SK-N-SH (cell line): ENCODE measurements around the gene PARP1.

ENCODE experiments used
- EZH2phosphoT487 ChIP-seq: fragments of 200-600 bp; sonication (generic); IDR thresholded peaks from 2 replicates; pipeline ENCODE4 v1.6.1; 2017; ENCODE audit warnings: low read depth, mixed run types, mild to moderate bottlenecking, antibody characterized with exemption, moderate library complexity, borderline replicate concordance
- FOXM1 ChIP-seq: IDR thresholded peaks from 2 replicates; pipeline ENCODE4 v1.4.0; 2012; ENCODE audit warnings: low read depth, mild to moderate bottlenecking
- MXI1 ChIP-seq: IDR thresholded peaks from 2 replicates; pipeline ENCODE4 v1.6.1; 2012; ENCODE audit warnings: mild to moderate bottlenecking, low read depth, low read length, improper control_type of control experiment
- POLR2AphosphoS5 ChIP-seq: IDR thresholded peaks from 2 replicates; pipeline ENCODE4 v1.6.1; 2012; ENCODE audit warnings: low read depth, low read length
- RAD21 ChIP-seq: IDR thresholded peaks from 2 replicates; pipeline ENCODE4 v1.6.1; 2012; ENCODE audit warnings: mild to moderate bottlenecking, low read length
- REST ChIP-seq: IDR thresholded peaks from 2 replicates; pipeline ENCODE4 v1.6.1; 2012; ENCODE audit warnings: mild to moderate bottlenecking, low read depth, low read length, moderate library complexity
- RFX5 ChIP-seq: IDR thresholded peaks from 2 replicates; pipeline ENCODE4 v1.6.1; 2012; ENCODE audit warnings: mild to moderate bottlenecking, improper control_type of control experiment, low read length
- RXRA ChIP-seq: IDR thresholded peaks from 2 replicates; pipeline ENCODE4 v1.4.0; 2012; ENCODE audit warnings: low read depth, mild to moderate bottlenecking, borderline replicate concordance
- SMC3 ChIP-seq: IDR thresholded peaks from 2 replicates; pipeline ENCODE4 v1.6.1; 2012; ENCODE audit warnings: low read depth, low read length, improper control_type of control experiment
- YY1 ChIP-seq: IDR thresholded peaks from 2 replicates; pipeline ENCODE4 v1.4.0; 2012; ENCODE audit warnings: low read depth, mild to moderate bottlenecking
- TF ChIP-seq, protein P1 (sequence below): fragments of 200-600 bp; sonication (generic); IDR thresholded peaks from 2 replicates; pipeline ENCODE4 v1.6.1; 2017; ENCODE audit warnings: antibody characterized with exemption, mild to moderate bottlenecking, moderate library complexity
- TF ChIP-seq, protein P2 (sequence below): IDR thresholded peaks from 2 replicates; pipeline ENCODE4; 2012
- TF ChIP-seq, protein P3 (sequence below): IDR thresholded peaks from 2 replicates; pipeline ENCODE4 v1.4.0; 2012; ENCODE audit warnings: low read depth

GRCh38 chr1:226407199-226407496 lies 745 bp downstream of the PARP1 start:
- TF ChIP-seq REST (no peak), POLR2AphosphoS5 (no peak), RXRA (no peak), FOXM1 (no peak), RAD21 (no peak), MXI1 (peak; percentile 42), SMC3 (no peak), YY1 (no peak), RFX5 (no peak), EZH2phosphoT487 (no peak)
- TF ChIP-seq, protein P1, sequence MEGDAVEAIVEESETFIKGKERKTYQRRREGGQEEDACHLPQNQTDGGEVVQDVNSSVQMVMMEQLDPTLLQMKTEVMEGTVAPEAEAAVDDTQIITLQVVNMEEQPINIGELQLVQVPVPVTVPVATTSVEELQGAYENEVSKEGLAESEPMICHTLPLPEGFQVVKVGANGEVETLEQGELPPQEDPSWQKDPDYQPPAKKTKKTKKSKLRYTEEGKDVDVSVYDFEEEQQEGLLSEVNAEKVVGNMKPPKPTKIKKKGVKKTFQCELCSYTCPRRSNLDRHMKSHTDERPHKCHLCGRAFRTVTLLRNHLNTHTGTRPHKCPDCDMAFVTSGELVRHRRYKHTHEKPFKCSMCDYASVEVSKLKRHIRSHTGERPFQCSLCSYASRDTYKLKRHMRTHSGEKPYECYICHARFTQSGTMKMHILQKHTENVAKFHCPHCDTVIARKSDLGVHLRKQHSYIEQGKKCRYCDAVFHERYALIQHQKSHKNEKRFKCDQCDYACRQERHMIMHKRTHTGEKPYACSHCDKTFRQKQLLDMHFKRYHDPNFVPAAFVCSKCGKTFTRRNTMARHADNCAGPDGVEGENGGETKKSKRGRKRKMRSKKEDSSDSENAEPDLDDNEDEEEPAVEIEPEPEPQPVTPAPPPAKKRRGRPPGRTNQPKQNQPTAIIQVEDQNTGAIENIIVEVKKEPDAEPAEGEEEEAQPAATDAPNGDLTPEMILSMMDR = no peak
- TF ChIP-seq, protein P2, sequence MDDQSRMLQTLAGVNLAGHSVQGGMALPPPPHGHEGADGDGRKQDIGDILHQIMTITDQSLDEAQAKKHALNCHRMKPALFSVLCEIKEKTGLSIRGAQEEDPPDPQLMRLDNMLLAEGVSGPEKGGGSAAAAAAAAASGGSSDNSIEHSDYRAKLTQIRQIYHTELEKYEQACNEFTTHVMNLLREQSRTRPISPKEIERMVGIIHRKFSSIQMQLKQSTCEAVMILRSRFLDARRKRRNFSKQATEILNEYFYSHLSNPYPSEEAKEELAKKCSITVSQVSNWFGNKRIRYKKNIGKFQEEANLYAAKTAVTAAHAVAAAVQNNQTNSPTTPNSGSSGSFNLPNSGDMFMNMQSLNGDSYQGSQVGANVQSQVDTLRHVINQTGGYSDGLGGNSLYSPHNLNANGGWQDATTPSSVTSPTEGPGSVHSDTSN = no peak
- TF ChIP-seq, protein P3, sequence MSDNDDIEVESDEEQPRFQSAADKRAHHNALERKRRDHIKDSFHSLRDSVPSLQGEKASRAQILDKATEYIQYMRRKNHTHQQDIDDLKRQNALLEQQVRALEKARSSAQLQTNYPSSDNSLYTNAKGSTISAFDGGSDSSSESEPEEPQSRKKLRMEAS = no peak
